NOMO-1 treated with dmso at 0.1 percent for 144 hours (cell line): ENCODE measurements around the gene BICD2.

ENCODE experiments used
- DNase-seq: peaks from one replicate; lab custom pipeline; 2025; ENCODE audit not compliant: unreplicated experiment; lab: John Stamatoyannopoulos, UW

BICD2 gene

GRCh38 chr9:92749071-92749933 lies 15.3 kb downstream of the BICD2 start:
- DNase-seq, result no peak

DNA sequence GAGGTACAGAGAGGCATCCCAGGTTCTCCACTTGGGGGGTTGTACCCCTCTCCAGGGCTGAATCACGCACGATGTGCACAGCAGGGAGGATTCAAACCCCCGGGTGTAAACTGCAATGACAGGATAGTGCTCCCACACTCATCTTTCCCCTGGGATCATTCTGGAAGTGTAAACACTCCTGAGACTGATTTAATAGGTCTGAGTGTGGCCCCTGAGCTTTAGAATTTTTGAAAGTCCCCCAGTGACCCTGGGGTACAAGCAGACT lies 16.5 kb downstream of the BICD2 start:
- no peak for DNase-seq

- no peak for DNase-seq
Measured at GRCh38 chr9:92747459-92748232, 17.0 kb downstream of the BICD2 start.

DNA sequence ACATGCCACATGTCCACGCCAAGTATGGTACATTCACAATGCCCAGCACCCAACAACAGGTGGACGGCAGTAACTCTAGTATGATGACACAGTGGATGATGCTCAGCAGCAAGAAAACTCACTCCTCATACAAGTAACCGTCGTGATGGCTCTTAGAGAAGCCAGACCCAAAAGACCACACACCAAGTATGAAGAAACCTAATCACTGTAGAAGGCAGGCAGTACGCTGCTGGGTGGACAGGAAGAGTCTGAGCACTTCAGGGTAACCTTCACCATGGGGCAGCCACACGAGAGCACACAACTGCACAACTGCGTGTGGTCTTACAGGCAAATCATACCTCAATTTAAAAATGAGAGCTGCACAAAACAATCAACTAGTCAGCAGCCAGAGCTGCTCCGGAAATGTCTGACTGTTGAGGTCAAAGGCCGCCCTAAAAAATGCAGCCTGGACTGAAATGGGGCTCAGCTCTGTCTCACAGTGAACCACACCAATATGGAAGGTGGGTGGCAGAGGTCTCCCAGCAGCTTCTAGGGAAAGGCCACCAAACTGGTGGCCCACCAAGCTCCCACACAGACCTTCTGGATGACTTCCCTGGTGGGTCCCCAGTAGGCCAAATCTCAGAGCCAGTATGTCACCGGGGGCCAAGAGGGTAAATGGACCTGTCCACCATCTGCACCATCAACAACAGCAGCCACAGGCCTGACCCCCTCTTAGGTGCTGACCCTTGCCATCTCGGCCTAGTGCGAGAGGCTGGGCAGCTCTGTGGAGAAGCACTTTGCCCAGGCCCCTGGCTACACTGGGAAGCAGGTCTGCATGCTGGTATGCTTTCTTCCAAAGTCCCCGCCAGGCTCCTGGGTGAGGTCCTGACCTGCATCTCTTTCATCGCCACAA lies 17.8 kb downstream of the BICD2 start:
- DNase-seq, result no peak

- no peak for DNase-seq
Measured at GRCh38 chr9:92745881-92746280, 18.8 kb downstream of the BICD2 start.

DNA sequence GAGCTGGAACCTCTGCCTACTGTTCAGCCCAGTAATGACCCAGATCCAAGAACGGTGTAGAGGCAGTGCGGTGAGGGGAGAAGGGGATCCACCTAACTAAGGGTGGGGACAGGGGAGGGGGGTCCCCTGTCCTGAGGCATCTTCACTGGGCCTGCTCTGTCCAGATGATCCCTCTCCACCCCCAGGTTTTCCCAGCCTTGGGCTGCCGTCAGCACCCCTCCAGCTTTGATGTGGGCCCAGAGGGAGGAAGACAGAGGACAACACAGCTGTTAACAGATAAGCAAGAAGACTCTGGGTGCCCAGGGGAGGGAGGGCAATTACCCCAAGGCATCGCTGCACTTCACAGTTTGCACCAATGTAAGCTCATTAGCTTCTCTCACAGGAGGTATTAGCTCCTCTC lies 19.3 kb downstream of the BICD2 start:
- no peak for DNase-seq

- no peak for DNase-seq
Measured at GRCh38 chr9:92740969-92741368, 23.7 kb downstream of the BICD2 start.

DNA sequence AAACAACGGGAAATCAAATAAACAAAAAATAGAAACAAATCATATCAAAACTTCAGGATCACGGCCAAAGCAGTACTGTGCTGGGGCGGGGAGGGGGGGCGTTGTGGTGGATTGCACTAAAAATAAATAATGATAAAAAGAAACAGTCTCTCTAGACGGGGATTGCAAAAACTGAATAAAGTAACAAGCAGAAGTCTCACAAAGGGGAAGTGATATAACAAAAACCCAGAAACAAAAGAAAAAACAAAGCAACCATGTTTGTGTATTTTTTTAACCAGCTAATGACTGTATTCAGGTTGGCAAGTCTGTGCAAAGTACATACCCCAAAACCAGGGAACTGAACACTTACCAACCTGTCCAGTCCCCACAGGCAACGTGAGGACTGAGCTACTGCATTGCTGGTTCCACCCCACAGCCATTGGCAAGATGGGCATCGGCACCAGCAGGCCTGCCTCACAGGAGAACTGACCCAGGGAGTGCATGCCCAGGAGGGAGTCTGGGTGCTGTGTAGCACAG lies 24.1 kb downstream of the BICD2 start:
- DNase-seq, result peak; percentile 47

GRCh38 chr9:92740009-92740408 lies 24.6 kb downstream of the BICD2 start:
- no peak for DNase-seq

- DNase-seq, result no peak
Measured at GRCh38 chr9:92739346-92739970, 25.2 kb downstream of the BICD2 start.

DNA sequence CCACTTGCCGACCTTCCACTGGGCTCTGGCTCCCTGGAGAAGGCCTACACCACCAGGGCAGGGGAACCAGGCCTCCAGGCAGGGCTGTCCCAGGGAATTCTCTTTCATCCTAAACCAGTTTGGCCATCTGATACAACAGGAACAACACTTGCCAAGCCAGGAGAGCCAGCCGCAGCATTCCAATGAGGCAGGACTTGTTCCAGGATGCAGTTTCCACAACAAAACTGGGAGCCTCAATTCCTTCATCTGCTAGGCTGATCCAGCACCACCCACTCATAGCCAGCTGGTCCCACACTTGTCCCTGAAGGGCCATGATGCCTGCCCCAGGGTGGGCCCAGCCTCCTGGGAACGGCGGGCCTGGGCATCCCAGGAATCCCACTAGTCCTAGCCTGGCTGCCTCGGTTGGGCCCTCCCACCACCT lies 26.0 kb downstream of the BICD2 start:
- DNase-seq, result no peak

- no peak for DNase-seq
Measured at GRCh38 chr9:92737611-92738299, 26.9 kb downstream of the BICD2 start.

GRCh38 chr9:92737216-92737606 lies 27.4 kb downstream of the BICD2 start:
- DNase-seq, result no peak

DNA sequence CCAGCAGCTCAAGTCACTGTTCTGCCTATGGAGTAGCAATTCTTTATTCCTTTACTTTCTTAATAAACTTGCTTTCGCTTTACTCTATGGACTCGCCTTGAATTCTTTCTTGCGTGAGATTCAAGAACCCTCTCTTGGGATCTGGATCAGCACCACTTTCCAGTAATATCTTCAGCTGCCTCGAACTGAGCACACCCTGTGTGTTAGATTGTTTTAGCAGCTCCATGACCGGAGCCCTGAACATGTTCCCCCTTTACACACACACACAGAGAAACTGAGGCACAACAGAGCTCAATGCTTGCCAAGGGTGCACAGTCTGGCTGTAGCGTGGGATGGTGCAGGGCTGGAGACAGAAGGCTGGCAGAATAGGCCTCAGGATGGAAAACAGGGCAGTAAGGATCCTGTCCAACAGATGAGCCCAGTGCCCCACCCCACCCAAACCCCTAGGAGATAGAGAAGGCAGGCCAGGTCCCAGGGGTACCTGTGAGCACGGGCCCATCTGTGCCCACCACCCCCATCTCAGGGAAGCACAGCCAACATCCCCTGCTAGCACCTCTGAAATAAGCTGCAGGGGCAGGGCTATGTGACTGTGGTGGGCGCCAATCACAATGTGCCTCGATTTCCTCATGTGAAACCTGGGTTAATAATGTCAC lies 27.9 kb downstream of the BICD2 start:
- no peak for DNase-seq

DNA sequence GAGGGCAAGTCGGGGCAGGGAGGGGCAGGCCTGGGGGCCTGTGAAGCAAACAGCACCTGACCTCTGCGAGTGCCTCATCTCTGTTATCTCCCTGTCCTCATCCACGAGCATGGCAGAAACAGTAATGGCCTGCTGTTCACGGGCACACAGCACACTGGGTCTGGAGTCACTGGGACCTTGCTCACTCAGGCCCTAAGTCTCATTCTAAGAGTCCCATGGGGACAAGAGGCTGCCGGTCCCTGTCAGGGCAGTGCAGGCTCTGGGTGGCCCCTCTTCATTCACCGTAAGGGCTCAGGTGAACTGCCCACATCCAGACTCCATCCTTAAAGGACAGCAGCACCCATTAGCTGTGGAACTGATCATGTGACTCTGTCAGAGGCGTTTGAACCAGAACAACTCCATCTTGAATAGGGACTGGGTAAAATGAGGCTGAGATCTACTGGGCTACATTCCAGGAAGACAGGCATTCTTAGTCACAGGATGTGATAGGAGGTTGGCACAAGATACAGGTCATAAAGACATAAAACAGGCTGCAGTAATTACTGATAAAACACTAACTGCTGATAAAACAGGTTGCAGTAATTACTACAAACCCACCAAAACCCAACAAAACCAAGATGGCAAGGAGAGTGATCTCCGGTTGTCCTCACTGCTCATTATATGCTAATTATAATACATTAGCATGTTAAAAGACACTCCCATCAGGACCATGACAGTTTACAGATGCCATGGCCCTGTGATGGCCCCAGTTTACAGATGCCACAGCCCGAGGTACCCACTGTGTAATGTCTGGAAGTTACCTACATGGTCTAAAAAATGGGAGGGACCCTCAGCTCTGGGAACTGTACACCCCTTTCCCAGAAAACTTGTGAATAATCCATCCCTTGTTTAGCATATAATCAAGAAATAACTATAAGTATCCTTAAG lies 28.7 kb downstream of the BICD2 start:
- DNase-seq, result no peak

DNA sequence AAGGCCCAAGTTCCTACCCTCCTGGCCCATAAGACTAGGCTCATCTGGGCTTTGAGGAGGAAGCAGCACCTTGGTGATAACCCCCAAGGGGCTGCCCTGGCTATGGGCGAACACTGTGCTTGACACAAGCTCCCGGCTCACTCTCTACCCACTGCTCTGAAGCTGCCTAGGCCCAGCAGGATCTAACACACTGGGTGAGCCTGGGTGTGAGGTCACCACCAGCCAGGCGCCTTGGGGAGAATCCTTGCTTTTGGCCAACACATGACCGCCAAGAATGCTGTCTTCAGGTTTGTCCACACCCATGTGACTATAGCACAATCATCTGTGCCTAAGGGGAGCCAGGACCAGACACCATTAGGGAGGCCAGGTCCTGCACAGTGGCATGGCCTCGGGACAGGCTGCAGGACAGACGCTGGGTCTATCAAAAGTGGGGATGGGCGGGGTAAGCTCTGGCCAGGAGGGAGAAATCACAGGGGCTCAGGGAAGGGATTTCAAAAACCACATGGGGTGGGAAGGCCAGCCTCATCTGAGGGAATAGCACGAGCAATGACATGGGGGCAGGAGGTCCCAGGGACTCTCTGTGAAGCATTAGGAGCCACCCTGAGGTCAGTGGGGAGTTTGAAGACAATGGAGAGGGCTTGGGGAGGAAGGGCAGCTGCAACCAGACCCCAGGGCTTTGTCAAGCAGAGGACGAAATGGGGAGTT lies 29.6 kb downstream of the BICD2 start:
- no peak for DNase-seq

- no peak for DNase-seq
Measured at GRCh38 chr9:92730897-92731296, 33.7 kb downstream of the BICD2 start.

- no peak for DNase-seq
Measured at GRCh38 chr9:92729735-92730155, 34.9 kb downstream of the BICD2 start.
